GM19239 (cell line): ENCODE results near the gene PINK1.
"Not testable (repeated sequence)": the region's sequence is repeated elsewhere in the genome, so short reads cannot be mapped to it uniquely, and the experiment has no call there.

Experiments
- DNase-seq: peaks from one replicate; pipeline ENCODE4 v3.0.0; 2011; ENCODE audit warnings: low spot score; ENCODE audit not compliant: insufficient read length
- FAIRE-seq: peaks from 2 replicates; lab custom pipeline; 2011; peaks lifted over from hg19 to GRCh38; lab: Jason Lieb, UNC

Gene PINK1

GRCh38 chr1:20633190-20634064 lies at the start of gene PINK1:
TSS of gene PINK1 (plus strand) at chr1:20633458. CDS start at chr1:20633549, 91 bp downstream.
- peak; percentile 89 for DNase-seq
- peak; percentile 35 for FAIRE-seq

GRCh38 chr1:20584890-20585289 lies 48.4 kb upstream of the PINK1 start:
- FAIRE-seq: no peak

GRCh38 chr1:20586953-20587660 lies 46.2 kb upstream of the PINK1 start:
- no peak for DNase-seq
- FAIRE-seq: no peak

More at GRCh38 chr1:20584890-20585289, 48.4 kb upstream of the PINK1 start:
- DNase-seq: no peak

GRCh38 chr1:20587661-20588053 lies 45.6 kb upstream of the PINK1 start:
- FAIRE-seq: no peak

GRCh38 chr1:20588634-20589225 lies 44.5 kb upstream of the PINK1 start, which contains the start of gene CDA:
TSS of gene CDA (plus strand) at chr1:20589097. CDS start at chr1:20589130, 33 bp downstream.
- DNase-seq (no peak), FAIRE-seq (no peak)

More at GRCh38 chr1:20587661-20588053, 45.6 kb upstream of the PINK1 start:
- DNase-seq: no peak

GRCh38 chr1:20589331-20590278 lies 43.7 kb upstream of the PINK1 start:
- DNase-seq (no peak), FAIRE-seq (no peak)

- DNase-seq (no peak), FAIRE-seq (no peak)
Observed at GRCh38 chr1:20590306-20590777, 42.9 kb upstream of the PINK1 start.

- no peak for DNase-seq
- FAIRE-seq: no peak
Observed at GRCh38 chr1:20593756-20594155, 39.5 kb upstream of the PINK1 start.

- FAIRE-seq (no peak), DNase-seq (no peak)
Observed at GRCh38 chr1:20594746-20595145, 38.5 kb upstream of the PINK1 start.

GRCh38 chr1:20596106-20596505 lies 37.2 kb upstream of the PINK1 start:
- DNase-seq: no peak
- FAIRE-seq: no peak

- DNase-seq: no peak
Observed at GRCh38 chr1:20597650-20598049, 35.6 kb upstream of the PINK1 start.

GRCh38 chr1:20600156-20600555 lies 33.1 kb upstream of the PINK1 start:
- FAIRE-seq: no peak
- no peak for DNase-seq

More at GRCh38 chr1:20597650-20598049, 35.6 kb upstream of the PINK1 start:
- no peak for FAIRE-seq

- FAIRE-seq (no peak), DNase-seq (no peak)
Observed at GRCh38 chr1:20601129-20601825, 32.0 kb upstream of the PINK1 start.

- FAIRE-seq (no peak), DNase-seq (no peak)
Observed at GRCh38 chr1:20602851-20603450, 30.3 kb upstream of the PINK1 start.

GRCh38 chr1:20603504-20604464 lies 29.5 kb upstream of the PINK1 start:
- no peak for DNase-seq
- FAIRE-seq: no peak

GRCh38 chr1:20604678-20605077 lies 28.6 kb upstream of the PINK1 start:
- no peak for FAIRE-seq
- no peak for DNase-seq

- DNase-seq, FAIRE-seq: not testable (repeated sequence)
Observed at GRCh38 chr1:20606801-20607570, 26.3 kb upstream of the PINK1 start.
